WTC11 (cell line): ENCODE results near the gene SLC25A10. TPM values are rescaled to one million over a fixed set of nuclear protein-coding genes. Genes with fewer than 3 reads are reported as not detected.

Source experiments
- ATAC-seq: fragments of 200-7000 bp; cut with Tn5 transposase; 2 replicates; pipeline ENCODE4 v1.10.0; 2021; ENCODE audit warnings: mild to moderate bottlenecking, moderate library complexity
- CTCF ChIA-PET: fragments of 300-600 bp; sonication (Branson Sonifier 250); formaldehyde crosslinking; loops from one replicate; lab custom pipeline; 2021; ENCODE audit warnings: antibody characterized with exemption; lab: Charles Lee
- POLR2A ChIA-PET: fragments of 350-600 bp; sonication (Branson Sonifier 250); formaldehyde crosslinking; loops from one replicate; lab custom pipeline; 2021; ENCODE audit warnings: antibody characterized with exemption; lab: Charles Lee
- DNase-seq: peaks from one replicate; pipeline ENCODE4 v3.0.0; 2021; ENCODE audit warnings: low spot score
- H3K27ac Mint-ChIP-seq: 2 replicates; pipeline ENCODE4 v1.8.0; 2021; ENCODE audit warnings: mixed read lengths
- H3K27me3 Mint-ChIP-seq: 2 replicates; pipeline ENCODE4 v1.8.0; 2021; ENCODE audit warnings: low read depth, mild to moderate bottlenecking, moderate library complexity, mixed read lengths
- H3K36me3 Mint-ChIP-seq: 2 replicates; pipeline ENCODE4 v1.8.0; 2021; ENCODE audit warnings: mixed read lengths
- H3K4me1 Mint-ChIP-seq: 2 replicates; pipeline ENCODE4 v1.8.0; 2022; ENCODE audit warnings: mixed read lengths
- H3K4me3 Mint-ChIP-seq: 2 replicates; pipeline ENCODE4 v1.8.0; 2021; ENCODE audit warnings: mild to moderate bottlenecking, moderate library complexity, mixed read lengths
- H3K9me3 Mint-ChIP-seq: 2 replicates; pipeline ENCODE4 v1.8.0; 2021; ENCODE audit warnings: mixed read lengths
- AR ChIP-seq: fragments of 250-450 bp; sonication (Bioruptor Pico); IDR thresholded peaks from 2 replicates; pipeline ENCODE4 v1.9.0; 2021; ENCODE audit warnings: mild to moderate bottlenecking
- ARID4B ChIP-seq: sonication (generic); formaldehyde crosslinking; IDR thresholded peaks from 2 replicates; pipeline ENCODE4 v1.8.0; 2023; ENCODE audit warnings: missing genetic modification reagents, mild to moderate bottlenecking, borderline replicate concordance
- E2F4 ChIP-seq: sonication (generic); formaldehyde crosslinking; IDR thresholded peaks from 2 replicates; pipeline ENCODE4 v1.8.1; 2022; ENCODE audit warnings: low read depth, mild to moderate bottlenecking, moderate library complexity, missing genetic modification reagents, borderline replicate concordance
- ETV6 ChIP-seq: sonication (generic); formaldehyde crosslinking; IDR thresholded peaks from 2 replicates; pipeline ENCODE4 v1.8.1; 2022; ENCODE audit warnings: mild to moderate bottlenecking, missing genetic modification reagents
- GABPB1 ChIP-seq: sonication (generic); formaldehyde crosslinking; IDR thresholded peaks from 2 replicates; pipeline ENCODE4 v1.8.1; 2023; ENCODE audit warnings: mild to moderate bottlenecking, missing genetic modification reagents
- JAZF1 ChIP-seq: fragments of 250-450 bp; sonication (Bioruptor Pico); IDR thresholded peaks from 2 replicates; pipeline ENCODE4 v1.9.0; 2021; ENCODE audit warnings: moderate library complexity, mild to moderate bottlenecking, inconsistent platforms
- MAX ChIP-seq: sonication (generic); formaldehyde crosslinking; IDR thresholded peaks from 2 replicates; pipeline ENCODE4 v1.8.0; 2022; ENCODE audit warnings: mild to moderate bottlenecking, missing genetic modification reagents
- MXD4 ChIP-seq: fragments of 250-450 bp; sonication (Bioruptor Pico); IDR thresholded peaks from 2 replicates; pipeline ENCODE4 v1.8.0; 2021; ENCODE audit warnings: mild to moderate bottlenecking, moderate library complexity, borderline replicate concordance
- OVOL2 ChIP-seq: fragments of 250-450 bp; sonication (Bioruptor Pico); IDR thresholded peaks from 2 replicates; pipeline ENCODE4 v1.9.0; 2021; ENCODE audit warnings: mild to moderate bottlenecking, borderline replicate concordance
- PREB ChIP-seq: sonication (generic); formaldehyde crosslinking; IDR thresholded peaks from 2 replicates; pipeline ENCODE4 v1.8.1; 2022; ENCODE audit warnings: mild to moderate bottlenecking, missing genetic modification reagents, moderate library complexity, borderline replicate concordance
- RELA ChIP-seq: sonication (generic); formaldehyde crosslinking; IDR thresholded peaks from 2 replicates; pipeline ENCODE4 v1.8.1; 2022; ENCODE audit warnings: missing genetic modification reagents, mild to moderate bottlenecking, borderline replicate concordance
- TEAD4 ChIP-seq: sonication (generic); formaldehyde crosslinking; IDR thresholded peaks from 2 replicates; pipeline ENCODE4 v1.8.0; 2022; ENCODE audit warnings: mild to moderate bottlenecking, missing genetic modification reagents
- ZBTB43 ChIP-seq: sonication (generic); formaldehyde crosslinking; IDR thresholded peaks from 2 replicates; pipeline ENCODE4 v1.8.1; 2023; ENCODE audit warnings: mild to moderate bottlenecking, missing genetic modification reagents
- ZNF317 ChIP-seq: sonication (generic); formaldehyde crosslinking; IDR thresholded peaks from 2 replicates; pipeline ENCODE4 v1.8.1; 2023; ENCODE audit warnings: low read depth, mild to moderate bottlenecking, moderate library complexity, missing genetic modification reagents, borderline replicate concordance
- ZSCAN18 ChIP-seq: fragments of 250-450 bp; sonication (Bioruptor Pico); IDR thresholded peaks from 2 replicates; pipeline ENCODE4 v2.1.2; 2022; ENCODE audit warnings: mild to moderate bottlenecking, moderate library complexity
- total RNA-seq: library from RNA; stranded (reverse); gene quantifications from 3 replicates; pipeline ENCODE4 v1.2.3, GENCODE V29; 2021

The SLC25A10 gene
- total RNA-seq, 1 experiment from 2014 or later, result 38.7 TPM

GRCh38 chr17:81682565-81683207 is 29.4 kb upstream of the SLC25A10 start (continued):
- no peak for TF ChIP-seq ZSCAN18 (CRISPR knock-in tag)
- TF ChIP-seq JAZF1, result no peak
- TF ChIP-seq, all 79 proteins: peak for 0

GRCh38 chr17:81683208-81683583 is 28.9 kb upstream of the SLC25A10 start:
- Mint-ChIP-seq H3K27ac (no peak overlapping the region), H3K4me1 (peaks cover 12% of the 10 kb centered on the region), H3K4me3 (peak overlapping the region; percentile 86), H3K9me3 (no peaks in the 10 kb centered on the region), H3K27me3 (no peaks in the 10 kb centered on the region; the same call in 1 of the 2 replicates), H3K36me3 (peaks cover 23% of the 10 kb centered on the region)
- no peak for DNase-seq
- POLR2A ChIA-PET, result interaction anchor here (0.8 to 1.2 kb wide), 5 partner anchors 11 to 354 kb away, joined by 3 to 6 read pairs (median 3); partner anchors contain the start of genes CCDC137, DCXR, MRPL12 and OXLD1
- CTCF ChIA-PET, result interaction anchor here (0.9 to 2.7 kb wide), 7 partner anchors 8 to 186 kb away, joined by 5 to 15 read pairs (median 7); partner anchors contain the start of gene MRPL12
- no peak for TF ChIP-seq MXD4 (CRISPR knock-in tag)
- no peak for TF ChIP-seq PREB (CRISPR knock-in tag)
- TF ChIP-seq ZBTB43, result 0 out of 2 replicates have a peak, but pooled peaks have one; percentile 35
- ATAC-seq, result no peak

GRCh38 chr17:81683584-81684441 is 28.3 kb upstream of the SLC25A10 start, which contains the start of the genes ARL16 and HGS:
ARL16 (minus strand) TSS chr17:81683797; CDS start chr17:81683753, 44 bp downstream.
HGS (plus strand) TSS chr17:81684011; CDS start chr17:81684067, 56 bp downstream.
- ATAC-seq, result peak; percentile 98
- Mint-ChIP-seq H3K27ac (peak within 1 kb of the TSS; percentile 84), H3K27me3 (no peaks in the 10 kb centered on the region; the same call in 1 of the 2 replicates), H3K4me1 (peaks cover 12% of the 10 kb centered on the region), H3K4me3 (peak within 1 kb of the TSS; percentile 86), H3K9me3 (no peaks in the 10 kb centered on the region), H3K36me3 (peaks cover 23% of the 10 kb centered on the region)
- DNase-seq, result peak; percentile 98
- CTCF ChIA-PET, result interaction anchor here (0.9 to 2.7 kb wide), 8 partner anchors 8 to 186 kb away, joined by 3 to 15 read pairs (median 7); partner anchors contain the start of gene MRPL12
- POLR2A ChIA-PET, result interaction anchor here (0.8 to 1.2 kb wide), 5 partner anchors 10 to 354 kb away, joined by 3 to 6 read pairs (median 3); partner anchors contain the start of genes CCDC137, DCXR, MRPL12 and OXLD1
- 0 out of 2 replicates have a peak, but pooled peaks have one; percentile 40 for TF ChIP-seq ZNF317 (CRISPR knock-in tag)
- TF ChIP-seq ARID4B (CRISPR knock-in tag), result peak; percentile 73; the same call in 1 of the 2 replicates
- peak; percentile 90; the same call in 1 of the 2 replicates for TF ChIP-seq RELA (CRISPR knock-in tag)
- TF ChIP-seq MAX (CRISPR knock-in tag), result peak; percentile 58; the same call in 1 of the 2 replicates
- peak; percentile 66; the same call in 1 of the 2 replicates for TF ChIP-seq ETV6
- 0 out of 2 replicates have a peak, but pooled peaks have one; percentile 34 for TF ChIP-seq TEAD4 (CRISPR knock-in tag)
- TF ChIP-seq OVOL2 (CRISPR knock-in tag), result 0 out of 2 replicates have a peak, but pooled peaks have one; percentile 57
- TF ChIP-seq GABPB1 (CRISPR knock-in tag), result peak; percentile 32
- TF ChIP-seq AR (CRISPR knock-in tag), result no peak
- TF ChIP-seq E2F4 (CRISPR knock-in tag), result no peak
